ENCODE measurements around the gene PYGM. TPM values are rescaled to one million over a fixed set of nuclear protein-coding genes. Genes with fewer than 3 reads are reported as not detected.

The PYGM gene
- total RNA-seq, 1 experiment from 2014 or later, result 6.6 TPM

DNA sequence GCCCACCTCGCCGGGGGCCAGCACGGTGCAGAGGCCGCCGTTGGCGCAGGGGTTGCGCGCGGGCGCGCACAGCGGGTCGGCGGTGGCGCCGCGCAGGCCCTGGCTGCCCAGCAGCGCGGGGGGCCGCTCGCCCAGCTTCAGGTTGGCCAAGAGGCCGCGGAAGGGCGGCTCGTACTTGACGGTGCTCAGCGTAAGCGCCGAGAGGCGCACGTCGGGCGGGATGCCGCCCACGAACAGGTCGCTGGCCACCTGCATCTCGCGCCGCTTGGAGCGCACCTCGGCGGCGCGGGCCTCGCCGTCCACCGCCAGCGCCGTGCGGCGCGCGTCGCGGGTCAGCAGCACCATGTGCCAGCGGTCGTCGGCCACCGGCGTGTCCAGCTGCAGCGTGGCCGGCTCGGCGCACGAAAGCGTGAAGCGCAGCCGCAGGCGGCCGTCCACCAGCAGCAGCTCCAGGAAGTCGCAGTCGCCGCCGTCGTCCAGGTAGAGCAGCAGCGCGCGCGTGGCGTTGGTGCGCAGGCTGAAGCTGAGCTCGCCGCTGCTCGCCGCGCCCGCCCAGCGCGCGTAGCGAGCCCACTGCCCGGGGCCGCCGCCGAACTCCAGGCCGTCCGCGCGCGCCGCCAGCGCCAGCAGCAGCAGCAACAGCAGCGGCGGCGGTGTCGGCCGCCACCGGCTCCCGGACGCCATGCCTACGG, 46.6 kb downstream of the PYGM start (continued):
- TF ChIP-seq, protein P1, sequence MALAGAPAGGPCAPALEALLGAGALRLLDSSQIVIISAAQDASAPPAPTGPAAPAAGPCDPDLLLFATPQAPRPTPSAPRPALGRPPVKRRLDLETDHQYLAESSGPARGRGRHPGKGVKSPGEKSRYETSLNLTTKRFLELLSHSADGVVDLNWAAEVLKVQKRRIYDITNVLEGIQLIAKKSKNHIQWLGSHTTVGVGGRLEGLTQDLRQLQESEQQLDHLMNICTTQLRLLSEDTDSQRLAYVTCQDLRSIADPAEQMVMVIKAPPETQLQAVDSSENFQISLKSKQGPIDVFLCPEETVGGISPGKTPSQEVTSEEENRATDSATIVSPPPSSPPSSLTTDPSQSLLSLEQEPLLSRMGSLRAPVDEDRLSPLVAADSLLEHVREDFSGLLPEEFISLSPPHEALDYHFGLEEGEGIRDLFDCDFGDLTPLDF (CRISPR knock-in tag; IDR thresholded peaks at IDR 0.05), result no peak
- TF ChIP-seq ATF1 (CRISPR knock-in tag; IDR thresholded peaks at IDR 0.05) (peak; percentile 86; the same call in 1 of the 2 replicates), NR2C2 (CRISPR knock-in tag; IDR thresholded peaks at IDR 0.05) (no peak), PRRX2 (CRISPR knock-in tag; IDR thresholded peaks at IDR 0.05) (no peak), ZNF671 (CRISPR knock-in tag; IDR thresholded peaks at IDR 0.05) (no peak), FOXJ3 (CRISPR knock-in tag; IDR thresholded peaks at IDR 0.05; ENCODE audit: borderline replicate concordance) (no peak), TEAD4 (CRISPR knock-in tag; IDR thresholded peaks at IDR 0.05) (no peak), GTF2I (CRISPR knock-in tag; conservative IDR thresholded peaks at IDR 0.05) (no peak), CREB1 (CRISPR knock-in tag; IDR thresholded peaks at IDR 0.05) (no peak), NFATC4 (CRISPR knock-in tag; IDR thresholded peaks at IDR 0.05) (no peak), ZNF121 (CRISPR knock-in tag; IDR thresholded peaks at IDR 0.05) (0 out of 2 replicates have a peak, but pooled peaks have one; percentile 30), EMX1 (CRISPR knock-in tag; IDR thresholded peaks at IDR 0.05) (no peak), ESRRA (CRISPR knock-in tag; IDR thresholded peaks at IDR 0.05; ENCODE audit: borderline replicate concordance) (peak; percentile 79; the same call in 1 of the 2 replicates), TP53 (CRISPR knock-in tag; IDR thresholded peaks at IDR 0.05) (peak; percentile 95), ZNF396 (CRISPR knock-in tag; IDR thresholded peaks at IDR 0.05; ENCODE audit: borderline replicate concordance) (no peak), GRHL2 (CRISPR knock-in tag; IDR thresholded peaks at IDR 0.05; ENCODE audit: insufficient replicate concordance, severe bottlenecking) (no peak), NR1H2 (CRISPR knock-in tag; IDR thresholded peaks at IDR 0.05) (no peak), ETV6 (CRISPR knock-in tag; IDR thresholded peaks at IDR 0.05) (peak; percentile 58; the same call in 1 of the 2 replicates), RELA (CRISPR knock-in tag; IDR thresholded peaks at IDR 0.05; ENCODE audit: borderline replicate concordance) (0 out of 2 replicates have a peak, but pooled peaks have one; percentile 74)
- TF ChIP-seq, protein P2, sequence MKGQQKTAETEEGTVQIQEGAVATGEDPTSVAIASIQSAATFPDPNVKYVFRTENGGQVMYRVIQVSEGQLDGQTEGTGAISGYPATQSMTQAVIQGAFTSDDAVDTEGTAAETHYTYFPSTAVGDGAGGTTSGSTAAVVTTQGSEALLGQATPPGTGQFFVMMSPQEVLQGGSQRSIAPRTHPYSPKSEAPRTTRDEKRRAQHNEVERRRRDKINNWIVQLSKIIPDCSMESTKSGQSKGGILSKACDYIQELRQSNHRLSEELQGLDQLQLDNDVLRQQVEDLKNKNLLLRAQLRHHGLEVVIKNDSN (CRISPR knock-in tag; IDR thresholded peaks at IDR 0.05), result no peak
- TF ChIP-seq, protein P3, sequence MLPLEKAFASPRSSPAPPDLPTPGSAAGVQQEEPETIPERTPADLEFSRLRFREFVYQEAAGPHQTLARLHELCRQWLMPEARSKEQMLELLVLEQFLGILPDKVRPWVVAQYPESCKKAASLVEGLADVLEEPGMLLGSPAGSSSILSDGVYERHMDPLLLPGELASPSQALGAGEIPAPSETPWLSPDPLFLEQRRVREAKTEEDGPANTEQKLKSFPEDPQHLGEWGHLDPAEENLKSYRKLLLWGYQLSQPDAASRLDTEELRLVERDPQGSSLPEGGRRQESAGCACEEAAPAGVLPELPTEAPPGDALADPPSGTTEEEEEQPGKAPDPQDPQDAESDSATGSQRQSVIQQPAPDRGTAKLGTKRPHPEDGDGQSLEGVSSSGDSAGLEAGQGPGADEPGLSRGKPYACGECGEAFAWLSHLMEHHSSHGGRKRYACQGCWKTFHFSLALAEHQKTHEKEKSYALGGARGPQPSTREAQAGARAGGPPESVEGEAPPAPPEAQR (CRISPR knock-in tag; IDR thresholded peaks at IDR 0.05), result no peak
- TF ChIP-seq, protein P4, sequence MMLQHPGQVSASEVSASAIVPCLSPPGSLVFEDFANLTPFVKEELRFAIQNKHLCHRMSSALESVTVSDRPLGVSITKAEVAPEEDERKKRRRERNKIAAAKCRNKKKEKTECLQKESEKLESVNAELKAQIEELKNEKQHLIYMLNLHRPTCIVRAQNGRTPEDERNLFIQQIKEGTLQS (CRISPR knock-in tag; conservative IDR thresholded peaks at IDR 0.05), result no peak
- TF ChIP-seq, protein P5, sequence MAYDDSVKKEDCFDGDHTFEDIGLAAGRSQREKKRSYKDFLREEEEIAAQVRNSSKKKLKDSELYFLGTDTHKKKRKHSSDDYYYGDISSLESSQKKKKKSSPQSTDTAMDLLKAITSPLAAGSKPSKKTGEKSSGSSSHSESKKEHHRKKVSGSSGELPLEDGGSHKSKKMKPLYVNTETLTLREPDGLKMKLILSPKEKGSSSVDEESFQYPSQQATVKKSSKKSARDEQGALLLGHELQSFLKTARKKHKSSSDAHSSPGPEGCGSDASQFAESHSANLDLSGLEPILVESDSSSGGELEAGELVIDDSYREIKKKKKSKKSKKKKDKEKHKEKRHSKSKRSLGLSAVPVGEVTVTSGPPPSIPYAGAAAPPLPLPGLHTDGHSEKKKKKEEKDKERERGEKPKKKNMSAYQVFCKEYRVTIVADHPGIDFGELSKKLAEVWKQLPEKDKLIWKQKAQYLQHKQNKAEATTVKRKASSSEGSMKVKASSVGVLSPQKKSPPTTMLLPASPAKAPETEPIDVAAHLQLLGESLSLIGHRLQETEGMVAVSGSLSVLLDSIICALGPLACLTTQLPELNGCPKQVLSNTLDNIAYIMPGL (CRISPR knock-in tag; IDR thresholded peaks at IDR 0.05), result no peak
- TF ChIP-seq, protein P6, sequence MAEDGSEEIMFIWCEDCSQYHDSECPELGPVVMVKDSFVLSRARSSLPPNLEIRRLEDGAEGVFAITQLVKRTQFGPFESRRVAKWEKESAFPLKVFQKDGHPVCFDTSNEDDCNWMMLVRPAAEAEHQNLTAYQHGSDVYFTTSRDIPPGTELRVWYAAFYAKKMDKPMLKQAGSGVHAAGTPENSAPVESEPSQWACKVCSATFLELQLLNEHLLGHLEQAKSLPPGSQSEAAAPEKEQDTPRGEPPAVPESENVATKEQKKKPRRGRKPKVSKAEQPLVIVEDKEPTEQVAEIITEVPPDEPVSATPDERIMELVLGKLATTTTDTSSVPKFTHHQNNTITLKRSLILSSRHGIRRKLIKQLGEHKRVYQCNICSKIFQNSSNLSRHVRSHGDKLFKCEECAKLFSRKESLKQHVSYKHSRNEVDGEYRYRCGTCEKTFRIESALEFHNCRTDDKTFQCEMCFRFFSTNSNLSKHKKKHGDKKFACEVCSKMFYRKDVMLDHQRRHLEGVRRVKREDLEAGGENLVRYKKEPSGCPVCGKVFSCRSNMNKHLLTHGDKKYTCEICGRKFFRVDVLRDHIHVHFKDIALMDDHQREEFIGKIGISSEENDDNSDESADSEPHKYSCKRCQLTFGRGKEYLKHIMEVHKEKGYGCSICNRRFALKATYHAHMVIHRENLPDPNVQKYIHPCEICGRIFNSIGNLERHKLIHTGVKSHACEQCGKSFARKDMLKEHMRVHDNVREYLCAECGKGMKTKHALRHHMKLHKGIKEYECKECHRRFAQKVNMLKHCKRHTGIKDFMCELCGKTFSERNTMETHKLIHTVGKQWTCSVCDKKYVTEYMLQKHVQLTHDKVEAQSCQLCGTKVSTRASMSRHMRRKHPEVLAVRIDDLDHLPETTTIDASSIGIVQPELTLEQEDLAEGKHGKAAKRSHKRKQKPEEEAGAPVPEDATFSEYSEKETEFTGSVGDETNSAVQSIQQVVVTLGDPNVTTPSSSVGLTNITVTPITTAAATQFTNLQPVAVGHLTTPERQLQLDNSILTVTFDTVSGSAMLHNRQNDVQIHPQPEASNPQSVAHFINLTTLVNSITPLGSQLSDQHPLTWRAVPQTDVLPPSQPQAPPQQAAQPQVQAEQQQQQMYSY (CRISPR knock-in tag; IDR thresholded peaks at IDR 0.05), result peak; percentile 53; the same call in 1 of the 2 replicates
- TF ChIP-seq, protein P7, sequence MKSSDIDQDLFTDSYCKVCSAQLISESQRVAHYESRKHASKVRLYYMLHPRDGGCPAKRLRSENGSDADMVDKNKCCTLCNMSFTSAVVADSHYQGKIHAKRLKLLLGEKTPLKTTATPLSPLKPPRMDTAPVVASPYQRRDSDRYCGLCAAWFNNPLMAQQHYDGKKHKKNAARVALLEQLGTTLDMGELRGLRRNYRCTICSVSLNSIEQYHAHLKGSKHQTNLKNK (CRISPR knock-in tag; IDR thresholded peaks at IDR 0.05), result no peak
- TF ChIP-seq, protein P8, sequence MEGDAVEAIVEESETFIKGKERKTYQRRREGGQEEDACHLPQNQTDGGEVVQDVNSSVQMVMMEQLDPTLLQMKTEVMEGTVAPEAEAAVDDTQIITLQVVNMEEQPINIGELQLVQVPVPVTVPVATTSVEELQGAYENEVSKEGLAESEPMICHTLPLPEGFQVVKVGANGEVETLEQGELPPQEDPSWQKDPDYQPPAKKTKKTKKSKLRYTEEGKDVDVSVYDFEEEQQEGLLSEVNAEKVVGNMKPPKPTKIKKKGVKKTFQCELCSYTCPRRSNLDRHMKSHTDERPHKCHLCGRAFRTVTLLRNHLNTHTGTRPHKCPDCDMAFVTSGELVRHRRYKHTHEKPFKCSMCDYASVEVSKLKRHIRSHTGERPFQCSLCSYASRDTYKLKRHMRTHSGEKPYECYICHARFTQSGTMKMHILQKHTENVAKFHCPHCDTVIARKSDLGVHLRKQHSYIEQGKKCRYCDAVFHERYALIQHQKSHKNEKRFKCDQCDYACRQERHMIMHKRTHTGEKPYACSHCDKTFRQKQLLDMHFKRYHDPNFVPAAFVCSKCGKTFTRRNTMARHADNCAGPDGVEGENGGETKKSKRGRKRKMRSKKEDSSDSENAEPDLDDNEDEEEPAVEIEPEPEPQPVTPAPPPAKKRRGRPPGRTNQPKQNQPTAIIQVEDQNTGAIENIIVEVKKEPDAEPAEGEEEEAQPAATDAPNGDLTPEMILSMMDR (IDR thresholded peaks at IDR 0.05), result no peak
- TF ChIP-seq, protein P9, sequence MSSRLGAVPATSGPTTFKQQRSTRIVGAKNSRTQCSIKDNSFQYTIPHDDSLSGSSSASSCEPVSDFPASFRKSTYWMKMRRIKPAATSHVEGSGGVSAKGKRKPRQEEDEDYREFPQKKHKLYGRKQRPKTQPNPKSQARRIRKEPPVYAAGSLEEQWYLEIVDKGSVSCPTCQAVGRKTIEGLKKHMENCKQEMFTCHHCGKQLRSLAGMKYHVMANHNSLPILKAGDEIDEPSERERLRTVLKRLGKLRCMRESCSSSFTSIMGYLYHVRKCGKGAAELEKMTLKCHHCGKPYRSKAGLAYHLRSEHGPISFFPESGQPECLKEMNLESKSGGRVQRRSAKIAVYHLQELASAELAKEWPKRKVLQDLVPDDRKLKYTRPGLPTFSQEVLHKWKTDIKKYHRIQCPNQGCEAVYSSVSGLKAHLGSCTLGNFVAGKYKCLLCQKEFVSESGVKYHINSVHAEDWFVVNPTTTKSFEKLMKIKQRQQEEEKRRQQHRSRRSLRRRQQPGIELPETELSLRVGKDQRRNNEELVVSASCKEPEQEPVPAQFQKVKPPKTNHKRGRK (CRISPR knock-in tag; IDR thresholded peaks at IDR 0.05; ENCODE audit: borderline replicate concordance), result no peak
